CD4-positive, alpha-beta T cell (primary cell): Measurements from ENCODE around the gene HOXB3. TPM values are rescaled to one million over a fixed set of nuclear protein-coding genes. Genes with fewer than 3 reads are reported as not detected.

Experiments used
- ATAC-seq: fragments of 200-7000 bp; cut with Tn5 transposase; one replicate; pipeline ENCODE4 v1.10.0; 2022; ENCODE audit warnings: mild to moderate bottlenecking; ENCODE audit not compliant: poor library complexity
- CTCF ChIA-PET: fragments of 350-600 bp; sonication (Branson Sonifier 250); formaldehyde crosslinking; loops from one replicate; lab custom pipeline; 2021; ENCODE audit warnings: antibody characterized with exemption, inconsistent platforms; lab: Charles Lee
- POLR2A ChIA-PET: fragments of 350-600 bp; sonication (Branson Sonifier 250); formaldehyde crosslinking; loops from one replicate; lab custom pipeline; 2021; ENCODE audit warnings: antibody characterized with exemption, inconsistent platforms; lab: Charles Lee
- DNase-seq, 14 experiments: peaks; one replicate each; pipeline ENCODE4 v3.0.0-alpha.2; 2013 to 2020; ENCODE audit warnings: mixed read lengths in 2 of 14
- H3K27ac ChIP-seq, 2 donors: one replicate each; pipeline versions ENCODE4 v1.5.1 to v1.7.0; 2013; ENCODE audit warnings: low read length in 2 of 2, low read depth in 1 of 2, mild to moderate bottlenecking in 1 of 2
- H3K27me3 ChIP-seq, 2 experiments: 1 replicate in 1 of 2; 2 replicates in 1 of 2; pipeline versions ENCODE4 v1.6.1 to v1.7.0; 2013; ENCODE audit warnings: low read length in 2 of 2, control low read depth in 1 of 2, mild to moderate bottlenecking in 1 of 2, moderate library complexity in 1 of 2; ENCODE audit not compliant: insufficient read depth in 2 of 2, control insufficient read depth in 1 of 2
- H3K36me3 ChIP-seq: one replicate; pipeline ENCODE4 v1.6.1; 2013; ENCODE audit warnings: low read length, control low read depth; ENCODE audit not compliant: insufficient read depth
- H3K4me1 ChIP-seq: one replicate; pipeline ENCODE4 v1.6.1; 2013; ENCODE audit warnings: low read length, control low read depth; ENCODE audit not compliant: insufficient read depth
- H3K4me3 ChIP-seq: one replicate; pipeline ENCODE4 v1.5.1; 2013; ENCODE audit warnings: mild to moderate bottlenecking, low read length, moderate library complexity
- H3K9me3 ChIP-seq, 2 experiments: 1 replicate in 1 of 2; 2 replicates in 1 of 2; pipeline versions ENCODE4 v1.6.1 to v1.7.0; 2013; ENCODE audit warnings: low read length in 2 of 2, mild to moderate bottlenecking in 2 of 2, control low read depth in 1 of 2, moderate library complexity in 1 of 2; ENCODE audit not compliant: control insufficient read depth in 1 of 2, insufficient read depth in 1 of 2
- H3K27ac Mint-ChIP-seq: one replicate; pipeline ENCODE4 v1.8.0; 2020; ENCODE audit warnings: mixed read lengths
- H3K27me3 Mint-ChIP-seq: one replicate; pipeline ENCODE4 v1.8.0; 2021; ENCODE audit warnings: mixed read lengths
- H3K36me3 Mint-ChIP-seq: one replicate; pipeline ENCODE4 v1.8.0; 2021; ENCODE audit warnings: low read depth, mixed read lengths
- H3K4me1 Mint-ChIP-seq: one replicate; pipeline ENCODE4 v1.8.0; 2021; ENCODE audit warnings: low read depth, mixed read lengths
- H3K4me3 Mint-ChIP-seq: one replicate; pipeline ENCODE4 v1.8.0; 2020; ENCODE audit warnings: mild to moderate bottlenecking, mixed read lengths
- H3K9me3 Mint-ChIP-seq: one replicate; pipeline ENCODE4 v1.8.0; 2020; ENCODE audit warnings: mixed read lengths
- CTCF ChIP-seq: fragments of 200-600 bp; IDR thresholded peaks from one replicate; pipeline ENCODE4 v1.8.0; 2022; ENCODE audit warnings: antibody characterized with exemption, mild to moderate bottlenecking
- intact Hi-C, 2 experiments: fragments of 100-400 bp; cut with DNase I in 1 of 2; cut with micrococcal nuclease in 1 of 2; formaldehyde crosslinking; loops; one replicate each; pipeline versions ENCODE4 v1.15.1 to v1.9.0; 2023 to 2025; cut with DNase I, micrococcal nuclease
- total RNA-seq, 174 experiments: library from RNA in 2 of 174; stranded (reverse) in 2 of 174; gene quantifications; one replicate each; pipeline ENCODE4 v1.2.3 and lab custom pipeline; 2021 to 2026

Gene HOXB3
- total RNA-seq, 2 experiments from 2014 or later = 0.25 to 0.36 TPM

GRCh38 chr17:48608494-48608834, 18.4 kb upstream of the HOXB3 start:
- Histone ChIP-seq H3K27me3 (peaks cover 76 to 80% of the 10 kb centered on the region in 2 experiments), H3K27ac (no peak overlapping the region), H3K36me3 (no peaks in the 10 kb centered on the region), H3K4me3 (no peak overlapping the region), H3K9me3 (peaks cover 0 to 15% of the 10 kb centered on the region in 2 experiments), H3K4me1 (peaks cover 48% of the 10 kb centered on the region)
- ChIA-PET CTCF (interaction anchor here (1.2 to 4.1 kb wide), 2 partner anchors 10 to 346 kb away, joined by 3 to 20 read pairs; no protein-coding TSS in a partner anchor), POLR2A (no interaction called here)
- Mint-ChIP-seq H3K27ac (no peak overlapping the region), H3K4me3 (no peak overlapping the region), H3K9me3 (no peaks in the 10 kb centered on the region), H3K4me1 (peaks cover 39% of the 10 kb centered on the region), H3K27me3 (peaks cover 89% of the 10 kb centered on the region), H3K36me3 (no peaks in the 10 kb centered on the region)
- TF ChIP-seq CTCF = no peak
- DNase-seq (no peak), ATAC-seq (no peak)
- intact Hi-C loops = no loop called here

- peaks cover 0 to 15% of the 10 kb centered on the region in 2 experiments for H3K9me3 ChIP-seq
- peaks cover 84% of the 10 kb centered on the region in 2 experiments for H3K27me3 ChIP-seq
- no peak overlapping the region for H3K4me3 Mint-ChIP-seq
- ChIA-PET CTCF (interaction anchor here (1.2 to 4.1 kb wide), 2 partner anchors 12 to 344 kb away, joined by 3 to 20 read pairs; no protein-coding TSS in a partner anchor), POLR2A (interaction anchor here (0.7 to 1.0 kb wide), 2 partner anchors 11 to 413 kb away, joined by 3 read pairs; no protein-coding TSS in a partner anchor)
- H3K27ac Mint-ChIP-seq = no peak overlapping the region
- no peaks in the 10 kb centered on the region for H3K36me3 ChIP-seq
- ATAC-seq = no peak
- H3K9me3 Mint-ChIP-seq = no peaks in the 10 kb centered on the region
- TF ChIP-seq CTCF = no peak
- H3K27ac ChIP-seq = no peak overlapping the region
- H3K27me3 Mint-ChIP-seq = peaks cover 90% of the 10 kb centered on the region
- H3K4me3 ChIP-seq = no peak overlapping the region
- peaks cover 44% of the 10 kb centered on the region for H3K4me1 ChIP-seq
- no peaks in the 10 kb centered on the region for H3K36me3 Mint-ChIP-seq
- no peak for DNase-seq
- peaks cover 33% of the 10 kb centered on the region for H3K4me1 Mint-ChIP-seq
- intact Hi-C loops = loop anchor here in 1 of 2 experiments (1.0 kb wide), 1 partner anchor 10 kb away; no protein-coding TSS in a partner anchor
Measured at GRCh38 chr17:48606892-48607614, 17.0 kb upstream of the HOXB3 start.

GRCh38 chr17:48605991-48606891, 16.2 kb upstream of the HOXB3 start:
- H3K27me3 Mint-ChIP-seq = peaks cover 91% of the 10 kb centered on the region
- no peaks in the 10 kb centered on the region for H3K36me3 ChIP-seq
- intact Hi-C loops = loop anchor here in 1 of 2 experiments (1.0 kb wide), 1 partner anchor 11 kb away; no protein-coding TSS in a partner anchor
- H3K4me1 ChIP-seq = peaks cover 43% of the 10 kb centered on the region
- DNase-seq (no peak), ATAC-seq (no peak)
- POLR2A ChIA-PET = no interaction called here
- no peak overlapping the region for H3K27ac Mint-ChIP-seq
- no peak overlapping the region for H3K4me3 ChIP-seq
- peaks cover 0 to 19% of the 10 kb centered on the region in 2 experiments for H3K9me3 ChIP-seq
- no peaks in the 10 kb centered on the region for H3K36me3 Mint-ChIP-seq
- H3K4me1 Mint-ChIP-seq = peaks cover 26% of the 10 kb centered on the region
- H3K27ac ChIP-seq = no peak overlapping the region
- CTCF ChIA-PET = interaction anchor here (4.1 kb wide), 1 partner anchor 12 kb away, joined by 20 read pairs; no protein-coding TSS in a partner anchor
- H3K4me3 Mint-ChIP-seq = no peak overlapping the region
- H3K27me3 ChIP-seq = peaks cover 84% of the 10 kb centered on the region in 2 experiments
- no peaks in the 10 kb centered on the region for H3K9me3 Mint-ChIP-seq
- TF ChIP-seq CTCF = no peak
